Activated CD4-positive, alpha-beta T cell treated with anti-CD3 and anti-CD28 coated beads, Interleukin-2, amount 10 ng/mL, durations not matched to agents 24 days and 14 days (primary cell): Measurements from ENCODE around the gene MBD3L2. TPM values are rescaled to one million over a fixed set of nuclear protein-coding genes. Genes with fewer than 3 reads are reported as not detected.

Source experiments
- total RNA-seq: library from RNA; stranded (reverse); gene quantifications from 2 replicates; pipeline ENCODE4 v1.2.3, GENCODE V29; 2022

Gene MBD3L2
- total RNA-seq, 1 donor from 2014 or later = not detected

Other genes starting within 250 kb of the MBD3L2 start
- 3.8 and 4.3 TPM in 2 replicates for gene ADGRE1, start 161.7 kb upstream of the MBD3L2 start, total RNA-seq
- not detected in 2 replicates for gene MBD3L2B, start 27.9 kb upstream of the MBD3L2 start, total RNA-seq
- not detected in 2 replicates for gene MBD3L5, start 18.7 kb upstream of the MBD3L2 start, total RNA-seq
- gene MBD3L4, start 9.1 kb upstream of the MBD3L2 start, total RNA-seq = not detected in 2 replicates
- gene MBD3L3, start 9.4 kb downstream of the MBD3L2 start, total RNA-seq = not detected in 2 replicates
- gene ZNF557, start 20.4 kb downstream of the MBD3L2 start, total RNA-seq = 12.2 and 12.5 TPM in 2 replicates
- gene INSR, start 245.1 kb downstream of the MBD3L2 start, total RNA-seq = 1.7 and 1.9 TPM in 2 replicates